ENCODE data around the gene G3BP2.

G3BP2 gene

DNA sequence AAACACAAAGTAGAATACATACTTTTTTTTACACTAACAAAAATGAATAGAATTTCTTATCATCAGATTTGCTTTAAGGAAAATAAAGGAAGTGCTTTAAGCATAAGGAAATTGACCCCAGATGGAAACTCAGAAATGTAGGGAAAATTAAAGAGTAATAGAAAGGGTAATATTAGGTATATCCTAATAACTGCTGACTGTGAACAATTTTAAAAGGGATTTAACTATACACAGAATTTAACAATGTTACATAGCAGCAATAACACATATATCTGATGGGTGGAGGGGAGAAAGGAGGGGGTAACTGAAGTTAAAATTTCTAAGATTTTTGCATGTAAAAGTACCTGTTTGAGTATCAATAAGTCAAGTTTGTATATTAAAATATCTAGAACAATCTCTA, 51.5 kb downstream of the G3BP2 start:
- Histone ChIP-seq H3K27me3 (ENCODE audit: low read depth, low read length) (no peaks in the 10 kb centered on the region), H3K79me2 (ENCODE audit: low read length) (no peaks in the 10 kb centered on the region)
- TF ChIP-seq, protein P1, sequence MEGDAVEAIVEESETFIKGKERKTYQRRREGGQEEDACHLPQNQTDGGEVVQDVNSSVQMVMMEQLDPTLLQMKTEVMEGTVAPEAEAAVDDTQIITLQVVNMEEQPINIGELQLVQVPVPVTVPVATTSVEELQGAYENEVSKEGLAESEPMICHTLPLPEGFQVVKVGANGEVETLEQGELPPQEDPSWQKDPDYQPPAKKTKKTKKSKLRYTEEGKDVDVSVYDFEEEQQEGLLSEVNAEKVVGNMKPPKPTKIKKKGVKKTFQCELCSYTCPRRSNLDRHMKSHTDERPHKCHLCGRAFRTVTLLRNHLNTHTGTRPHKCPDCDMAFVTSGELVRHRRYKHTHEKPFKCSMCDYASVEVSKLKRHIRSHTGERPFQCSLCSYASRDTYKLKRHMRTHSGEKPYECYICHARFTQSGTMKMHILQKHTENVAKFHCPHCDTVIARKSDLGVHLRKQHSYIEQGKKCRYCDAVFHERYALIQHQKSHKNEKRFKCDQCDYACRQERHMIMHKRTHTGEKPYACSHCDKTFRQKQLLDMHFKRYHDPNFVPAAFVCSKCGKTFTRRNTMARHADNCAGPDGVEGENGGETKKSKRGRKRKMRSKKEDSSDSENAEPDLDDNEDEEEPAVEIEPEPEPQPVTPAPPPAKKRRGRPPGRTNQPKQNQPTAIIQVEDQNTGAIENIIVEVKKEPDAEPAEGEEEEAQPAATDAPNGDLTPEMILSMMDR (IDR thresholded peaks at IDR 0.05; ENCODE audit: low read depth, low read length) = no peak
- TF ChIP-seq EZH2phosphoT487 (IDR thresholded peaks at IDR 0.05; ENCODE audit: low read depth) = no peak

DNA sequence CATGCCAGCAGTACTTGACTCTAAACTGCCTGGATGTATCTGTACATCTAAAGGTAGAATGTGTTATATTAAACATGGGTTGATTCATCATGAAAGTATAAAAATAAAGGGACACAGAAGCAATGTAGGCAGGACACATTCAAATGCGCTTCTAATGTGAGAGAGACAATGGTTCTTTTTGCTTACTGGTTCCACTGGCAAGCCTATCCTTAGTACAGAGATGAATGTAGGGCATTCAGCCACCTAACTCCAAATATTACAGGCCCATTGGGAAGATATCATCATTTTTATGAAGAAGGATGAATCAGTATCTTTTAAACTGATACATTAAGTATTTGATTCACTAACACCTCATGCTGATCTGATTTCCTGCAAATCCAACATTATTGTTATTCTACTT, 60.9 kb downstream of the G3BP2 start:
- TF ChIP-seq, protein P1 (IDR thresholded peaks at IDR 0.05; ENCODE audit: low read depth, low read length) = no peak
- TF ChIP-seq EZH2phosphoT487 (IDR thresholded peaks at IDR 0.05; ENCODE audit: low read depth) = no peak
- no peak overlapping the region for H3K4me2 ChIP-seq (ENCODE audit: low read length)
- no peaks in the 10 kb centered on the region for H4K20me1 ChIP-seq (ENCODE audit: insufficient read depth, low read length)
- no peaks in the 10 kb centered on the region for H3K4me1 ChIP-seq (ENCODE audit: low read length)
- H3K27ac ChIP-seq (ENCODE audit: low read length) = no peak overlapping the region
- no peaks in the 10 kb centered on the region for H3K9me3 ChIP-seq (ENCODE audit: insufficient read depth, low read length)
- H2AFZ ChIP-seq (ENCODE audit: low read depth, low read length) = no peak overlapping the region
- no peaks in the 10 kb centered on the region for H3K36me3 ChIP-seq (replicated peaks; ENCODE audit: low read depth, low read length)
- H3K27me3 ChIP-seq (ENCODE audit: low read depth, low read length) = no peaks in the 10 kb centered on the region
- no peak overlapping the region for H3K4me3 ChIP-seq (ENCODE audit: low read length)
- no peaks in the 10 kb centered on the region for H3K79me2 ChIP-seq (ENCODE audit: low read length)
- no peak overlapping the region for H3K9ac ChIP-seq (ENCODE audit: low read length)

More for the DNA sequence above, 51.5 kb downstream of the G3BP2 start:
- no peaks in the 10 kb centered on the region for H3K9me3 ChIP-seq (ENCODE audit: insufficient read depth, low read length)
- H3K4me3 ChIP-seq (ENCODE audit: low read length) = no peak overlapping the region
- H3K36me3 ChIP-seq (replicated peaks; ENCODE audit: low read depth, low read length) = no peaks in the 10 kb centered on the region
- no peaks in the 10 kb centered on the region for H4K20me1 ChIP-seq (ENCODE audit: insufficient read depth, low read length)
- H3K9ac ChIP-seq (ENCODE audit: low read length) = no peak overlapping the region
- H3K27ac ChIP-seq (ENCODE audit: low read length) = no peak overlapping the region
- H3K4me1 ChIP-seq (ENCODE audit: low read length) = no peaks in the 10 kb centered on the region
- no peak overlapping the region for H3K4me2 ChIP-seq (ENCODE audit: low read length)
- H2AFZ ChIP-seq (ENCODE audit: low read depth, low read length) = no peak overlapping the region

DNA sequence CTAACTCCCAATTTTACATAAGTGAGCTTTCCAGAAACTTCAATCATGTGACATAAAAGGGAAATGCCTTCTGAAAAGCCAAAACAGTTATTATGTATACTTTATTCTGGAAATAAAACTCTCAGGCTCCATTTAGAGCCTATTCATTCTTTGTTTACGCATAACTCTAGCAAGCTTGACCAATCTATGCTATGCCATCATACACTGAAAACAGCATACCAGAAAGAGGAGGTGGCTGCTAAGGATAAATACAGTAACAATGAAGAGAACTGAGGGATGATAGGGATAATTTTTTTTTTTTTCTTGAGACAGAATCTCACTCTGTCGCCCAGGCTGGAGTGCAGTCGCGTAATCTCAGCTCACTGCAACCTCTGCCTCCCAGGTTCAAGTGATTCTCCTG, 67.3 kb downstream of the G3BP2 start:
- Histone ChIP-seq H3K36me3 (replicated peaks; ENCODE audit: low read depth, low read length) (no peaks in the 10 kb centered on the region), H4K20me1 (ENCODE audit: insufficient read depth, low read length) (no peaks in the 10 kb centered on the region), H3K4me1 (ENCODE audit: low read length) (no peaks in the 10 kb centered on the region), H3K27ac (ENCODE audit: low read length) (no peak overlapping the region), H3K9ac (ENCODE audit: low read length) (no peak overlapping the region), H3K4me2 (ENCODE audit: low read length) (no peak overlapping the region), H3K27me3 (ENCODE audit: low read depth, low read length) (no peaks in the 10 kb centered on the region), H3K4me3 (ENCODE audit: low read length) (no peak overlapping the region), H2AFZ (ENCODE audit: low read depth, low read length) (no peak overlapping the region), H3K79me2 (ENCODE audit: low read length) (no peaks in the 10 kb centered on the region), H3K9me3 (ENCODE audit: insufficient read depth, low read length) (no peaks in the 10 kb centered on the region)
- TF ChIP-seq EZH2phosphoT487 (IDR thresholded peaks at IDR 0.05; ENCODE audit: low read depth) = no peak

DNA sequence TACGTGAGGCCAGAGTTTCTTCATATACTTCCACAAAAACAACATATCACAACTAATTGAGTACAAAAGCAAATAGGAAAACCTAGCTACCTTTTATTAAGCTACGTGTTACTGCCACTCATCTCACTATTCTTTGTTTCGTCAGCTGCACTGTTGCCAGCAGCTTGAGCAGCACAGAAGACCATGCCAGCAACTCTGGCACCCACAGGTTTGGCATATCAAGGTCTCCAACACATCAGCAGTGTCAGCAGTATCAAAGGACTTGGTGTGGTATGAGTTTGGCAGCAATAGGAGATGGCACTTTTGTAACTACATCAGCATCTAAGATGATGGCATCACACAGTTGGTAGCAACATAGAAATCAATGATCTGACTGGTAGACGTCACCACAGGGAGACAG, 73.6 kb downstream of the G3BP2 start:
- Histone ChIP-seq H3K9ac (ENCODE audit: low read length) (no peak overlapping the region), H3K79me2 (ENCODE audit: low read length) (no peaks in the 10 kb centered on the region), H3K27ac (ENCODE audit: low read length) (no peak overlapping the region), H3K4me3 (ENCODE audit: low read length) (no peak overlapping the region), H3K9me3 (ENCODE audit: insufficient read depth, low read length) (no peaks in the 10 kb centered on the region), H3K4me2 (ENCODE audit: low read length) (no peak overlapping the region), H2AFZ (ENCODE audit: low read depth, low read length) (no peak overlapping the region), H3K27me3 (ENCODE audit: low read depth, low read length) (no peaks in the 10 kb centered on the region), H3K4me1 (ENCODE audit: low read length) (no peaks in the 10 kb centered on the region), H4K20me1 (ENCODE audit: insufficient read depth, low read length) (no peaks in the 10 kb centered on the region), H3K36me3 (replicated peaks; ENCODE audit: low read depth, low read length) (no peaks in the 10 kb centered on the region)
- TF ChIP-seq EZH2phosphoT487 (IDR thresholded peaks at IDR 0.05; ENCODE audit: low read depth) = no peak
- TF ChIP-seq, protein P1 (IDR thresholded peaks at IDR 0.05; ENCODE audit: low read depth, low read length) = no peak

DNA sequence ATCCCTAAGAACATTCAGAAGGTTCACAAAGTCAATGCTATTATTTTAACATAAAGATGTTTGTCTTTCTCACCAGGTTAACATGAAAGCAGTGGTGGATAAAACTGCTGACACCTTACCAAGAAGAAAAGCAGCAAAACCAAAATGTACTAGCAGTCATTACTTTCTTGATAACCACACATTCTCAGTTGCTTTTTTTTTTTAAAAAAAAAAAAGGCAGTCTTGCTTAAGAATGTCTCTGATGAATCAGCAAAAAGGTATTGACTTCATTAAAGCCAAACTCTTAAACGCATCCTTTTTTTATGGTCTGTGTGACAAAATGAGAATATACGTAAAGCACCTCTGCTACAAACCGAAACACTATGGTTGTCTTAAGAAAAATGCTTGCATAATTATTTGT, 74.8 kb downstream of the G3BP2 start:
- no peak overlapping the region for H3K4me2 ChIP-seq (ENCODE audit: low read length)
- H4K20me1 ChIP-seq (ENCODE audit: insufficient read depth, low read length) = no peaks in the 10 kb centered on the region
- H3K27ac ChIP-seq (ENCODE audit: low read length) = no peak overlapping the region
- TF ChIP-seq EZH2phosphoT487 (IDR thresholded peaks at IDR 0.05; ENCODE audit: low read depth) = no peak
- TF ChIP-seq, protein P1 (IDR thresholded peaks at IDR 0.05; ENCODE audit: low read depth, low read length) = no peak
- no peaks in the 10 kb centered on the region for H3K79me2 ChIP-seq (ENCODE audit: low read length)
- H3K4me1 ChIP-seq (ENCODE audit: low read length) = no peaks in the 10 kb centered on the region
- H3K27me3 ChIP-seq (ENCODE audit: low read depth, low read length) = no peaks in the 10 kb centered on the region
- no peak overlapping the region for H3K9ac ChIP-seq (ENCODE audit: low read length)
- no peaks in the 10 kb centered on the region for H3K9me3 ChIP-seq (ENCODE audit: insufficient read depth, low read length)
- no peaks in the 10 kb centered on the region for H3K36me3 ChIP-seq (replicated peaks; ENCODE audit: low read depth, low read length)
- no peak overlapping the region for H3K4me3 ChIP-seq (ENCODE audit: low read length)
- H2AFZ ChIP-seq (ENCODE audit: low read depth, low read length) = no peak overlapping the region
